ENCODE results near the gene TRAF3IP1.
"Not testable (repeated sequence)": the region's sequence is repeated elsewhere in the genome, so short reads cannot be mapped to it uniquely, and the experiment has no call there.

The TRAF3IP1 gene

DNA sequence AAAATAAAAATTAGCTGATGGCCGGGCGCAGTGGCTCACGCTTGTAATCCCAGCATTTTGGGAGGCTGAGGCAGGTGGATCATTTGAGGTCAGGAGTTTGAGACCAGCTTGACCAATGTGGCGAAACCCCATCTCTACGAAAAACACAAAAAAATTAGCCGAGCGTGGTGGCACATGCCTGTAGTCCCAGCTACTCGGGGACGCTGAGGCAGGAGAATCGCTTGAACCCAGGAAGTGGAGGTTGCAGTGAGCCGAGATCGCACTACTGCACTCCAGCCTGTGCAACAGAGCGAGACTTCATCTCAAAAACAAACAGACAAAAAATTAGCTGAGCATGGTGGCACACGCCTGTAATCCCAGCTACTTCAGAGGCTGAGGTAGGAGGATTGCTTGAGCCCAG is 9.6 kb upstream of the TRAF3IP1 start:
- not testable (repeated sequence) for DNase-seq

DNA sequence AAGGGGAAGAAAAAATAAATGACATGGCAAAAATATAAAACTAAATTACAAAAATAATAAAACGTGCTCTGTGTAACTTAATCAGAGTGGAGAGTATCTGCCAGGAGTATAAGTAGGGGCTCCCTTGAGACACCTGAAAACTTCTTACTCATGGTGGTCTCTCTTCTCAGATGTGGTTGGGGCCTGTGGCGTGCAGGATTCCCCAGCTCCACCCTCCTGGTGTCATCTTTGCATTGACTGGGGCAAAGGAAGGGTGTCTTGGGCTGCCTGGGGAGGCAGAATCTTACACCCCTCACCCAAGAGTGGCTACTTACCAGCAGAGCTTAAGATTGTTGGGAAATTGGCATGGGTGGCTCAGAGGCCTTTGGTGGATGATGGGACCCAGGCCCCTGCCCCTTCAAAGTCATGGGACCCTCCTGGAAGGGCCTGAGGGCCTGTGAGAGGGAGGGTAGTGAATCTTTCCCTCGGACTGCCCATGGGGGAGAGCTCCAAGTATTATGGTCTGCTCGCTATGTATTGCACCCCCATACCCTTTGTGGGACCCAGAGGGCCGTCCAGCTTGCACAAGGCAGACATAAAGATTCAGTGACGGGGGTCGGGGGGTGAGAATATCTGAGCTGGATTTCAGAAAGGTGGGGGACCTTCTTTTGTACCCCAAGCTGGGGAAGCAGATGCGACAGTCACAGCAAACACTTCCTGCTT is 6.9 kb upstream of the TRAF3IP1 start:
- no peak for DNase-seq

DNA sequence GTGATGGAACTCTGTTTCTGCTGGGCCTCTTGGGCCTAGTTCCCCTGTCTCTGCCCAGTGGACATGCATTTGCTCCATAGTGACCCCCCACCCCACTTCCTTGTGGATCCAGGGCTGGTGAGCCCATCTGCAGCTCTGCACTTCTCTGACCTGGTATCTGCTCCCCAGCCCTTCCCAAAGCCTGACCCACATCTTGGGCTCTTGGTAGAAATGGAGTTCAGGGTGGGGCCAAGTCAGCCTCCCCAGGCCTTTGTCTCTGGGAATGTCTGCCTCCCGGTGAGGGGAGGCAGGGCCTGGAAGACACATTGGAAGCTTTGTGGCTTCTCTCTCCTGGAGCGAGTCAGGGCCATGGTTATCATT is 6.3 kb upstream of the TRAF3IP1 start:
- no peak for DNase-seq

DNA sequence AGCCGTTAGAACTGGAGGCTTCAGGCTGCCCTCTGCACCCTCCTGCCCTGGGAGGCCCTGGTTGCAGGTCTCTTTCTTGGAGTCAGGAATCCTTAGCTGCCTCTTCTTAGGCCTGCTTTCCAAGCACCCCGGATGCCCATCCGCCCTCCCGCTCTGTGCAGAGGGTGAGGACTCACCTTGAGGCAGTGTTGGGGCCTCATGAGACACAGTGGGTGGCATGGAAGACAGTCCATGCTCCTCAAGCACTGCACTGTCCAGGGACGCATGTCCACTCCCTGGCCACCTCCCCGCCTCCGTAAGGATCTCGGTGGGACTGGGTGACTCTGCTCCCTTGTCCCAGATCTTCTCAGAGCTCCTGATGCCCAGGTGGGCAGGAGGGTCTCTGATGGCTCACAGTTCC is 5.7 kb upstream of the TRAF3IP1 start:
- no peak for DNase-seq

DNA sequence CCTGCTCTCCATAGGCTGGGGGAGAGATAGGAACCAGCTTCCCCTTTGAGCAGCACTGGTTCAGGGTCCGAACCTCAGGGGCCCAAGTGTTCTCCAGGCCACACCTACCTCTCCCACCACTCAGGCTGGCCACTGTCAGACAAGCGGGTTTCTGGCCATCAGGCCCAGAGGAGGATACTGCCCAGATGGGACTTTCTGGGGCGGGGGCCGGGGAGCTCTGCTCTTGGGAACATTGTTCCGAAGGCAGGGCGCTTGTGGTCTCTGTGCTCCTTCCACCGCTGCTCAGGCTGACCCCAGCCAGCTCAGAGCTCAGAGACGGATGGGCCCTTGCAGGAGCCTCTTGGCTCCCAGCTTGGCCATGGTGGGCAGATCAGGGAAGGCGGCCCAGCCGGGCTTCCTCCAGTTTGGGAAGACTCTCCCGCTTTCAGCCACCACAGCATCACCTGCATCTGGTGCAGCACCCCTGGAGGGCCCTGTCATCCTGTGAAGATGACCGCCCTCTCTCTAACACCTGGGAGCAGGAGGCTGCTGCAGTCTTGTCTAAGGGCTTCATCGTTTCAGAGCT is 5.2 kb upstream of the TRAF3IP1 start:
- no peak for DNase-seq

DNA sequence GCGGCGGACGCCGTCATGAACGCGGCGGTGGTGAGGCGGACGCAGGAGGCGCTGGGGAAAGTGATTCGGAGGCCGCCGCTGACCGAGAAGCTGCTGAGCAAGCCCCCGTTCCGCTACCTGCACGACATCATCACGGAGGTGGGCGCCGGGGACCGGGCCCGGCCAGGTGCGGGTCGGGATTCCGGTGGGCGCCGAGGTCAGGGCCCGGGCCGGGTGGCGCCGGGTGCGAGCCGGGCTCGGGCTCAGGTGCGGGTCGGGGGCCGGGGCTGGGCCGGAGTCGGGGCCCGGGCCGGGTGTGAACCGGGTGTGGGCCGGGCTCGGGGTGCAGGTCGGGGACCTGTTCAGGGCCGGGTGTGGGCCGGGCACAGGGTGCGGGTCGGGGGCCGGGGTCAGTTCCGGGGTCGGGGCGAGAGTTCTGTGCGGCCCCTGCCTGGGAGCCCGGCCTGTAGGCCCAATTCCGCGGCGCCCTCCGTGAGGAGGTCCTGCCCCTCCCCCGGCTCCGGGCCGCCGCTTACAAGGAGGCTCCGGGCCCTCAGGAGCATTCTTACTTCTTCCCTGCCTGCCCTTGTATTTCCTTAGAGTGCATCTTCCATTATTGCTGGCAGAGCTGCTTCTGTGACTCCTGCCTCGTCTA is 447 bp downstream of the TRAF3IP1 start:
- DNase-seq = no peak

DNA sequence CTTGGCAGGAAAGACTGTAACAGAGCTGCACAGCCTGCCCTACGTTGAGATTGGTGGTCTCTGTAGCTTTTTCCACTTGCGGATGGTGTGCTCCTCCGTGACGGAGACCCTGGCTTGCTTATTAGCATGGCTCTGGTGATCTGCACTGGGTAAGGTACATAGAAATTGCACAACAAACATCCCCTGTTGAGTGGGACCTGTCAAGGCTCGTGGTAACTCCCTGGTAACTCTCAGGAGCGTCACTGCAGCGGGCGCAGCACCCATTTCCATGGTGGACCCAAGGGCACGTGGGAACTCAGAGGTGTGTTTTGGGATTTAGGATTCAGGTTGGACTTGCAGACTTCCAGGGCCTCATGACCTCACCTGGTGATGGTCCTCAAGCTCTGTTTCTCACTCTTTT is 1.1 kb downstream of the TRAF3IP1 start:
- no peak for DNase-seq

DNA sequence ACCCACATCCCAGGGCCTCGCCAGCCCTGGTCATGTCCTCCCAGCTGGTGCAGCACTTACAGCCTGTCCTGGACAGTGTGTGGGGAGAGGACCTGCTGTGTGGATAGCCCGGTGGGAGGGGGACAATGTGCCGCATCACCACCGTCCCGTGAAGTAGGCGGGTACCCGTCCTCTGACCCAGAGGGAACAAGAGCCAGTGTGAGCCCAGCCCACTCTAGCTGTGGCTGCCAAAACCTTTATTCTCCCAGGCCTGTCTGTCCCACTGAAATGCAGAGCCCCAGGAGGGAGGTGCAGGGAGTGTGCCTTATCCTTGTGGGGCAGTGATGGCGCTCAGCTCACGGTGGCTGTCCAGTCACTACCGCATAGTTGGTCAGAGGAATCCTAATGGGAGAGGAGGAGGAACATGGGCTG is 1.7 kb downstream of the TRAF3IP1 start:
- DNase-seq = no peak

DNA sequence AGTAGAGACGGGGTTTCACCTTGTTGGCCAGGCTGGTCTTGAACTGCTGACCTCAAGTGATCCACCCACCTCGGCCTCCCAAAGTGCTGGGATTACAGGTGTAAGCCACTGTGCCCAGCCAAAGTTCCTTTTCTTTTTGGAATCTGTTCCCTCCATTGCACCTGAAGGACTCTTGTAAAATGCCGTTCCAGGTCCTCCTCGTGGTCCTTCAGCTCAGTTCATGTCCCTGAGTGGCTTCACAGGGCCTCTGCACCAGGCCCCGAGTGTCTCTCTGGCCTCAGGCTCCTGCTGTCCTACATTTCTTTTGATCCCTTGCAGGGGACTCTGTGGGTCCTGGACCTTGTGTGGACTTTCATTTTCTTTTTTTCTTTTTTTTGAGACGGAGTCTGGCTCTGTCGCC is 3.9 kb downstream of the TRAF3IP1 start:
- DNase-seq = not testable (repeated sequence)

DNA sequence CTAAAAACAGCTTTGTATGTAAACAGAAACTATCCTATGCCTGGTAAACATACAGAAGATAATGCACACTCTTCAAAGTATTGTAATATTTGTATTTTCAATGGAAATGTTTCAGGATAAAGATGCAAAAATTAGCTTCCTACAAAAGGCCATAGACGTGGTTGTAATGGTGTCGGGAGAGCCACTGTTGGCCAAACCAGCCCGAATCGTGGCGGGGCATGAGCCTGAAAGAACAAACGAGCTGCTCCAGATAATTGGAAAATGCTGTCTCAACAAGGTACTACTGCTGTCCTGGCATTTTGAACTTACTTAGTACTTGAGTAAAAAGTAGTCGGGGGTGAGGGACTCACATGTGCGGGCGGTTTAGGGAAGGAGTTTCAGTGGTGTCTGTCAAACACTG is 5.4 kb downstream of the TRAF3IP1 start:
- no peak for DNase-seq

DNA sequence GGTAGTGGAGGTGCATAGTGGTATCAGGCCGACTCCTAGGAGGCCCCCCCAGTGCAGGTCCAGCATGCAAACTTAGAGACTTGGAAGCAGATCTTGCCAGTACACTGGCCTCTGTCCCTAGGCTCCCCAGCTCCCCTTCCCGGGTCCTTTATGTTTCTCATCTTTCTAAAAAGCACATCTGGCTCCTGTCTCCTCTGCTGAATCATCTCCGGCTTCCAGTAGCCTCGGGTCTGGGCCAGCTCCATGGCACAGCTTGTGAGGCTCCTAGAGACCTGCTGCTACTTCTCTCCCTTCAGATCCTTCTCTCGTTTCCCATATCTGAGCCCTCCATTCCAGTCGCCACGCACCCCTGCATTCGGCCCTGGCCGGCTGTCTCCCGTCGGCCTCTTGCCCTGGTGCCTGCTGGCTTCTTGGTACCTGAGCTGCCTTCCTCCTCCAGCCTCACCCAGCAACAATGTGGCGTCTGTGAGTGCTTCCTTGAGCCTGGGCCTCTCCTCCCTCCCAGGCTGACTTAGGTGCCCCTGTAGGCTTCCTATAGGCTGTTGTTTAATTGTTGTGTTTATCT is 6.6 kb downstream of the TRAF3IP1 start:
- DNase-seq = no peak

DNA sequence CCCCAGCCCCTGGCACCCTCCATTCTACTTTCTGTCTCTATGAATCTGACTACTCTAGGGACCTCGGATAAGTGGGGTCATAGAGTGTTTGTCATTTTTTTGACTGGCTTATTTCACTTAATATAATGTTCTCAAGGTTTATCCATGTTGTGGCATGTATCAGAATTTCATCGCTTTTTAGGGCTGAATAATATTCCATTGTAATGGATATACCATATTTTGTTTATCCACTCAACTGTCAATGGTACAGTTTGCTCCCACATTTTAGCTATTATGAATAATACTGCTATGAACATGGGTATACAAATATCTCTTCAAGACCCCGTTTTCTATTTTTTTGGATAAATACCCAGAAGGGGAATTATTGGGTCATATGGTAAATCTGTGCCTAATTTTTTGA is 7.4 kb downstream of the TRAF3IP1 start:
- no peak for DNase-seq

DNA sequence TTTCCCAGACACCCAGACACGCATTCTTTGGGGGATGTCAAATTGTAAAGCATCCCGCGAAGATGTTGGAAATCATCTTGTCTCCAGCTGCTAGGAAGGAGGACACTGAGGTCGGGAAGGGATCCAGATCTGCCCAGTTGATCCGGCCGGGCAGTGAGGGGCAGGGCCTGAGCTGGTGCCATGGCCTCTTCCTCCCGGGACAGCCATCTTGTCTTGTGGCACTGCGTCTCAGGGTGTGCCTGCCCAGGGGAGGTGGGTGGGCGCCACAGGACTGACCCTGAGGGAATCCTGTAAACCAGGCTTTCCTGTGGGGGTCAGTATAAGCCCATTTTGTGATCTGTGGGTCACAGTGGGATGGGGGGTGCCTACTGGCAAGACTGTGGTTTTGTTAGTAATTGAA is 10.1 kb downstream of the TRAF3IP1 start:
- no peak for DNase-seq

DNA sequence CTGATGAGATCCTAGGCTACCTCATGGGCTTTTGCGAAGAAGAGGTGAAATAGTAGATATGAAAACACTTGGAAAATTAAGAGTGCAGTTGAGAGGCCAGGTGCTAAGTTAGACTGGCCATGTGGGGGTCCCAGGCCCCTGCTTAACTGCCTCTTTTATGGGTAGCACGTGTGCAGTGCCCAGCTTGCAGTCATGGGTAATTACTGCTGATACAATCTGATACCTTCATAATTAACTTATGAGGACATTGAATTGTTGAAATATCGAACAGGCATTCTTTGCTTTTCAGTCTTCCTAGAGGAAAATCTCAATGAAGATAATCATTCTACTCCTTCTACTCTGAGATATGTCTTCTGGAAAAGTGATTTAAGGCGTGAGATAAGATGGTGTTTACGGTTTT is 11.6 kb downstream of the TRAF3IP1 start:
- no peak for DNase-seq

DNA sequence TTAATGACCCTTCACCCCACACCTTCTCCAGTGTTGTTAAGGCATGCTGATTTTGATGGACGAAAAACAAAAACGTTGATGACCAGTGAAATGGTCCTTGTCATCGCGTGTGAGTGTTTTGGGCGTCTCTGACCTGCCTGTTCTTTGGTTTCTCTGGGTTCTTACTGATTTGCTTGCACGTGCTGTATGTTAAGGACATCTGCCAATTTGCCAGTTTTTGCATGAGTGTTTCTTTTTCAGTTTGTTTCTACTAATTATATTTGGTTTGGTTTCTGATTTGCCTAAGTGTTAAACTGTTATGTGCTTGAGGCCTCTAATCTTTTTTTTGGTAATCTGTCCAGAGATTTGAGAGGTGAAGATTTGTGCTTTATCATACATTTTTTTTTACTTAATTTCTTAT is 14.6 kb downstream of the TRAF3IP1 start:
- DNase-seq = no peak

DNA sequence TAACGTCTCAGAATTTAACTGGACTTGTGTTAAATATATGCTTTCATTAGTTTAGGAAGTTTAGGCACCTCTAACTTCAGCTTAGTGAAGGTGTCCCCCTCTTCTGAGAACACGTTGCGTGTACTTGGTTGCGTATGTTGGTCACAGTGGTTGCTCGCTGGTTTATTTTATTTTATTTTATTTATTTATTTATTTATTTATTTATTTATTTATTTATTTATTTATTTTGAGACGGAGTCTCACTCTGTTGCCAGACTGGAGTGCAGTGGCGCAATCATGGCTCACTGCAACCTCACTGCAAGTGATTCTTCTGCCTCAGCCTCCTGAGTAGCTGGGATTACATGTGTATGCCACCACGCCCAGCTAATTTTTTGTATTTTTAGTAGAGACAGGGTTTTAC is 15.3 kb downstream of the TRAF3IP1 start:
- not testable (repeated sequence) for DNase-seq

DNA sequence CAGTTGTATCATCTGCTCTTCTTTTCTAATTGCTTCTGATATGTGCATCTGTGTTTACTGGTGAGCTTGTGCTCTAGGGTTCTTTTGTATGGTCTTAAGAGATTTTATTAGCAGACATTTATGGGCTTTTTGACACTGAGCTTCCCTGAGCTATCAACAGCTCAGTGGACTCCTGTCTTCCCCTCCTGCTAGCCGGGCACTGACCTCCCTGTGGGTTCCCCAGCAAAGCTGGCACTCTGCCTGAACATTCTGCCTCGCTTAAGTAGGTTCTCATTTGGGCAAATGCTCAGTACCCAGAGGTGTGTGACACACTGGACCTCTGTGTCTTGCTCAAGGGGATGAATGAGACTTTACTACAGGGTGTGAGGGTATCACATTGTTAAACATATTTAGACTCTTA is 15.8 kb downstream of the TRAF3IP1 start:
- DNase-seq = no peak

DNA sequence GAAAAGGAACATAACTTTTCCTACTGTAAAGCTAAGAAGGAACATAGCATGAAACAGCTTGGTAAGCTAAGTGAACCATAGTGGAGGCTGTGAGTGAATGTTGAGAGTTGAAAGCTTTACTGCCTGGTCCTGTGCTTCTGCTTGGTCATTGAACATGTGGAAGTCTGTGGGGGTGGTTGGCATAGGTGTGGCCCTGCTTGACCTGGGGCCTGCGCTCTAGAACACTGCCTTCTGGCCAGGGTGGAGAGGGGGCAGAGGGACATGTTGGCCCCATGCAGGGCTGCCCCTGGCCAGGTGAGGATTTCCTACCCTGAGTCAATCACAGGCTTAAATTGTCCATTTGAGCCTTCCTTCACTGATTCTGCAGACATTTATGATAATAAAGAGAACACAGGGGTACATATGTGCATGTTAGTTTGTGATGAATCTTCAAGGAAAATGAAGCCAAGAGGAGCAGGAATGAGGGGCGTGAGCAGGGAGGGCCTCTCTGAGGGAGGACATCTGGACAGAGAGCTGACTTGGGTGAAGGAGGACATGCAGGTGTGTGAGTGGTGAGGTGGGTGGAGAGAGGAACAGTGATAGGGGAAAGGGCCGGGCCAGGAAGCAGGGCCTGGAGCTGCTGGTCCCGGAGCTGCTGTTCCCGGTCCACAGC is 16.6 kb downstream of the TRAF3IP1 start:
- no peak for DNase-seq

DNA sequence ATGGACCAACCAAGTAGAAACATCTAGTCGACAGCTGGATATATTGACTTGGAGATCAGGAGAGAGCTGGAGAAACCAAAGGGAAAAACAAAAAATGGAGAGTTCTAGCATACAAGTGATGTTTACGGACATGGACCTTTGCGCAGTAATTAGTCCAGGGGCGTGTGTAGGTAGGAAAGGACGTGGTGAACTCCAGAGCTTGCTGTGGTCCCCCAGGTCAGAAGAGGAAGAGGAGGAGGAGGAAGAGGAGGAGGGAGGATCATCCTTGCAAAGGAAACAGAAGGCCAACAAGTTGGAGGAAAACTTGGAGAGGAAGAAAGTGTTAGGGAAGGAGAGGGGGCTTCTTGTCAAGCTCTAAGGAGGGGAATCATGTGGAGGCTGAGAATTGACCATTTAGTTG is 17.5 kb downstream of the TRAF3IP1 start:
- DNase-seq = no peak

DNA sequence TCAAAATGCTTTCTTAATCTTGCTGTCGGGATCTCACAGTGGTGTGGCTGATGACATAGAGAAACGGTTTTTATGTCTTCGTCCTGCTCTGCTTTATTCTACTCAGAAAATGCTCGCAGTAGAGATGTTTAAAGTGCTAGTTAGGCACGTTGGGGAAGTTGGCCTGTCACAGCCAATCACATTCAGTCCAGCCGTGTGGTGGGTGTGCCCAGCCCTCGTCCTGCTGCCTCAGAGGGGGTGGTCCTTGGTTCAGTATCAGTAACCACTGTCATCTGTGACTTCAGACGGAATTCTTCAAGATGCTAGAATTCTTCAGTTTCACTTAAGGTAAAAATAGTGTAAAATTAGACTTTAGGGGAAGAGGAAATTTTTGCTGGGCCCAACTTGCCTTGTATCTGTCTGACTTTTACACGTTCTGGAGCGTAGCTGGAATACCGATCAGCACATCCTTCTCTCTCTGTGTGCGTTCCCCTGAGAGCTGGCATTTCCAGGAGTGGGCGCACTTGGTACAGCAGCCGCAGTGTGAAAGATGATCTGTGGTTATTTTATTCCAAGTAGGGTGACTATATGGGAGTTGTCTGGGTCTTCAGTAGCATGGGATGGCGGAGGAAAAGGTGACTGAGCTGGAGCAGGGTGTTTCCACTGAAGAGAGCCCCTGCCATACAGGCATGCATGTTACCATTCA is 18.5 kb downstream of the TRAF3IP1 start:
- DNase-seq = no peak

DNA sequence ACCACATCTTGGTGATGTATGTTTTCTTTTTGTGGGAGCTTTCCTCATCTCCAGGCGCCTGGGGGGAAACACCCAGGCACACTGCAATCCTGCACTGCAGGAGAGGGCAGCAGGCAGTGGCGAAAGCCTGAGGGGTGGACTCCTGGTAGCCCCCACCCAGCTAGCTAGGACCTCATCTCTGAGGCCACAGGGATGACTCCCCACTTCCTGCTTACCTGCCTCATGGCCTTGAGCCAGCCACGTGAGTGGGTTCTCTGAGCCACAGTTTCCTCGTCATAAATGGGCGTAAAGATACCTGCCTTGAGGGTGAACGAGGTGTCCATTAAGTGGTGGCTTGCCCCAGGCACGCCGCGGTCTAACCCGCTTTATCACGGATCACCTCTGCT is 19.1 kb downstream of the TRAF3IP1 start:
- no peak for DNase-seq

DNA sequence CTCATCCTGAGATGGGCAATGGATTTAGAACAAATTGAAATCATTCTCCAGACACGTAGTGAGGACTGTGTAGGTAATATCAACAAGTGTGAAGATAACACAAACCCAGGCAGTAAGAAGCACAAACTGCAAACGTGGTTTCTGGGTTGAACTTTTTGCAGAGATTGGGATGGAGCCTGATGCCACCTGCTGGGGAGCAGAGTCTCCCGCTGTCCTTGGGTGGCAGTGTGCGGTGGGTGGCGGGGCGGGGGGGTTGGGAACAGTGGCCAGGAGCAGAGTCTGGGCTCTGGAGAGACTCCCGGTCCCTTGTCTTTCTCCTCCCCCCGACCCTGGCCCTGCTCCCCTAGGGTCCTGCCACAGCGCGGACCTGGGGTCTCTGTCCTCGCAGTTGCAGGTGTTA is 19.5 kb downstream of the TRAF3IP1 start:
- no peak for DNase-seq

DNA sequence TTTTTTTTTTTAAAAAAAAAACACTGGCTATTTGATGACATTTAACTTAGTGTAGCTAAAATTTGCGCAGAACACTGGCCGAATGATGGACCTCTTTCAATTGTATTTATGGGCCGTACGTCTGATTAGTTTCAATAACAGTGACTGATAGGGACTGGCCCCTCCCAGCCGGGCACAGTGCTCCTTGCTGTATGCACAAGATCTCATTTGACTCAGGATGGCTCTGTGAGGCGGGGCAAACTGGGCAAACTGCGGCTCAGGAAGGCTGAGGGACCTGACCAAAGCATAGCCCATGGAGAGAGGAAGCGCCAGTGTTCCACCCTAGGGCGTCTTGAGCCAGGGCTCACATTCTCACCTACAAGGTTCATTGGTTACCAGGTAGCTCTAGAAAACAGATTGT is 21.2 kb downstream of the TRAF3IP1 start:
- DNase-seq = no peak
